ENCODE results near the gene RHPN2.
"Not testable (repeated sequence)": the region's sequence is repeated elsewhere in the genome, so short reads cannot be mapped to it uniquely, and the experiment has no call there.

Gene RHPN2

GRCh38 chr19:33025468-33026238, 39.0 kb downstream of the RHPN2 start:
- DNase-seq: not testable (repeated sequence)

DNA sequence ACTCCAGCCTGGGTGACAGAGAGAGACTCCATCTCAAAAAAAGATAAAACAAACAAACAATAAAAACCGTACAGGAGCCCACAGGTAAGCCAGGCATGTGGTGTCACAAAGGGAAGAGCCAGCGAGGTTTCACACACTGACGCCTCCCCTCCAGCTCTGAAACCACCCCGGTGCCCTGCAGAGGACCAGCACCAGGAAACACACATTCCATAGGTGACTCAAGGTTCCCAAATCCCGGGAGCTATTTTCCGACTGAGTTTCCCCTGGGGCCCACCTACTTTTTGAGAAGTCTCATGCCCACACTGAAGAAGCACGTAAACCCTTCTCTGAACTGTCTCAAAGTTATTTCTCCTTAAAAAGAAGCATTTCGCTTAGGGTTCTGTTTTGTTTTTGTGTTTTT, 40.3 kb downstream of the RHPN2 start:
- DNase-seq: no peak

GRCh38 chr19:33022472-33023116, 42.1 kb downstream of the RHPN2 start:
- DNase-seq: no peak

DNA sequence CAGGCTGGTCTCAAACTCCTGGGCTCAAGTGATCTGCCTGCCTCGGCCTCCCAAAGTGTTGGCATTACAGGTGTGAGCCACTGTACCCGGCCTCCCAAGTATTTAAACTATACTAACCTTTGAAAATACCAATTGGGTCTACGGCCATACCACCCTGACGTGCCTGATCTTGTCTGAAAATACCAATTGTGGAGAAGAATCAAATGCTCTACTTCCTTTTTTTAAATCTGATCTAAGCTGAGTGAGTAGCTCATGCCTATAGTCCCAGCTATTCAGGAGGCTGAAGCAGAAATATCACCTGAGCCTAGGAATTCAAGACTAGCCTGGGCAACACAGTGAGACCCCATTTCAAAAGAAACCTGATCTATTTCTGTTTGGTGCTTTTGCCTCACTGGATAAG, 53.8 kb downstream of the RHPN2 start:
- DNase-seq: not testable (repeated sequence)

DNA sequence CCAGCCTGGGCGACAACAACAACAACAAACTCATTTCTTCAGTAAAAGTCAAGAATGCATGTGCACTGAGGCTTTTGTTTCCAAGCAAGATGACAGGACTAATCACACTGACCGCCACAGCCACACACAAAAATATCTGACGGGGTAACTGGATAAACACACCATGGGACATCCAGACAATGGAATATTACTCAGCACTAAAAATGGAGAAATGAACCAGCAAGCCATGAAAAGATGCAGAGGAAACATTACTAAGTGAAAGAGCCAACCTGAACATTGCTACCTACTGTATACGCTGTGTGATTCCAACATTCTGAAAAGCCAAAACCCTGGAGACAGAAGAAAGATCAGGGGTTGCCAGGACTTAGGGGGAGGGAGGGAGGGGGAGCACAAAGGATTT, 56.0 kb downstream of the RHPN2 start:
- DNase-seq: no peak

DNA sequence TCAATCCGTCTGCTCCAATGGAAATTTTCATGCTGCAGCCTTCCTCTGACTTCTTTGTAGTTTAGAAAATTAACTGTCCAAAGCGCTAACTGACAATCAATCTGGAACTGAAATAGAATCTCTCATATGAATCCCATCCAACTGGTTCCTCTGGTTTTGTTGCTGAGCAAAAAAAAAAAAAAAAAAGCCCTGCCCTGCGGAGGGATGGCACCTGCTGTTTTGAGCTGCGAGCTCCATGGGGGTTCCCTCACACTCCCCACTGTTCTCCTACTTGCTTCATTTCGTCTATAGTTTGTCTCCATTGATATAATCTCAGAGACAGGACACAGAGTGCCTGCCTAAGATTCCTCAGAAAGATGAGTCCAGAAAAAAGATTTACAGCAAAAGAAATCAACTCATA, 59.2 kb downstream of the RHPN2 start:
- no peak for DNase-seq

GRCh38 chr19:33003424-33004024, 61.2 kb downstream of the RHPN2 start:
- not testable (repeated sequence) for DNase-seq

DNA sequence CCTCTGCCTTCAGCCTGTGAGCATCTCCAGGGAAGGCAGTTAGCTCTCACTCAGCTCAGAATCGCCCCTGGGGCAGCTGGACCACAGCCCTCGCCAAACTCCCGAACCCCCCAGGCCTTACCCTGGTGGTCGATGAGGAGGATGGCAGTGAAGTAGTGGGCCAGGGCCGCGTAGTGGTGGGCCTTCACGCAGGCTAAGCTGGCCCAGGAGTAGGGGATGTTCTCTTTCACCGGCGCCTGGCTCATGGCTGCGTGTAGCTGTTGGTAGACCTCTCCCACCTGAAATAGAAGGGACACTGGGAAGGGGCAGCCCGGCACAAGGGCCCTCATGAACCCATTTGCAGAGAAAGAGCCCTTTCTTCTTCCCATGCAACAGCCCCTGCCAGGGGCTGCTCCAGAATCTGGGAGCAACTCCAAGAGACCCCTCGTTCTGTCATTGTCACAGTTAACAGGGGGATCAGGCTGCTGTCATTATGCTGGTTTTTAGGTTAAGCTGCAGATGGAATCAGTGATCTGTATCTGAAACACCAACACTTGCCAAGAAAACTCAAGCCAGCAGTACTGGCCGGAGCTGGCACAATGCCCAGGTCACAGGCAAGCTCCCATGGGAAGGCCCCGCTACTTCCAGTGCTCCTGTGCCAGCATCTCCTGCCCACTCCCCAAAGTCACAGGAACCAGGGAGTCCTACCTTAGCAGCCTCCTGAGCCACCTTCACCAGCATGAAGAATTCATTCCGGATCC, 62.4 kb downstream of the RHPN2 start:
- not testable (repeated sequence) for DNase-seq

GRCh38 chr19:33000910-33001309, 63.8 kb downstream of the RHPN2 start:
- DNase-seq: no peak

DNA sequence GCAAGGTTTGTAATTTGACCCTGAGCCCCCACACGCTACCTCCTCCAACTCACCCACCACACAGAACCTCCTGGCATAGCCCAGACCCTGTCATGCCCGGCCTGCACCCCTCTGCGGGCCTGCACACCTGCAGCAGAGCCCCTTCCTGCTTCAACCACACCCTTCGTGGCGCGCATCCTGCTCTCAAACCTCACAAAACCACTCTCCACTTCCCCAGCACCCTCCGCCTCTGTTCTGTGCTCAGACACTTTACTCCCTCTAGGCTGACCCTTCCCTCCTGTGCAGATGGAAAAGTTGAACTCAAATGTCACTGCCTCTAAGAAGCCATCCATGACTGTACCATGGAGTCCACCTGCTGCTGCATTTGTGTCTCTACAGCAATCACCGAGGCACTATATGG, 64.2 kb downstream of the RHPN2 start:
- DNase-seq: no peak

- DNase-seq: no peak
These were observed 66.0 kb downstream of the RHPN2 start for GRCh38 chr19:32998722-32999121.

GRCh38 chr19:32997716-32998355, 66.9 kb downstream of the RHPN2 start:
- no peak for DNase-seq

DNA sequence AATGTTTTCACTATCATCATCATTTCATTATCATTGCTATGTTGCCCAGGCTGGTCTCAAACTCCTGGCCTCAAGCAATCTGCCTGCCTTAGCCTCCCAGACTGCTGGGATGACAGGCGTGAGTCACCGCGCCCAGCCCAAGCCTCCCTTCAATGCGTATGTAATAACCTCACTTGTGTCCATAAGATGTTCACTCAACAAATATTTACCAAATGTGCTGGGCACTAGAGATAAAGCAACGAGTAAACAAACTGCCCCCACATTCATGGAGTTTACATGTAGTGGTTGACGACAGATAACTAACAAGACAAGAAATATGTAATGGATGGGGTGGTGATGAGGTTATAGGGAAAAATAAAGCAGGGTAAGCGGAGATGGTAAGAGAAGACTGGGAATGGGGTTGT, 67.6 kb downstream of the RHPN2 start:
- DNase-seq: not testable (repeated sequence)

GRCh38 chr19:32995966-32996365, 68.7 kb downstream of the RHPN2 start:
- not testable (repeated sequence) for DNase-seq

DNA sequence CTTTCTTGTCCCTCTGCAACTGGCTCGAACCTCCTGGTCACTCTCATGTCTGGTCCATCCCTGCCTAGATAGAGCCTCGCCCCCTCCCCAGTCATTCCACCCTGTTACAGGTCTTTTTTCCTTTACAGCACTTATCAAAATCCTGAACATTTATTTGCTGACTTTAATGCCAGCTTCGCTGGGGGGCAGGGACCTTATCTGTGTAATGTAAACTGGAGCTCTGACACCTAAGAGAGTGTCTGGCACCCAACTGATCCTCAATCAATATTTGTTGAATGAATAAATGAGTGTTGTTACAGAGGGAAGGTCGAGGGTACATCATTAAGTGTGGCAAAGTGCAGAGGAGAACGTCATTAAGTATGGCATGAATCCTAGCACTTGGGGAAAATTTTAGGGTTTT, 76.0 kb downstream of the RHPN2 start:
- DNase-seq: no peak

DNA sequence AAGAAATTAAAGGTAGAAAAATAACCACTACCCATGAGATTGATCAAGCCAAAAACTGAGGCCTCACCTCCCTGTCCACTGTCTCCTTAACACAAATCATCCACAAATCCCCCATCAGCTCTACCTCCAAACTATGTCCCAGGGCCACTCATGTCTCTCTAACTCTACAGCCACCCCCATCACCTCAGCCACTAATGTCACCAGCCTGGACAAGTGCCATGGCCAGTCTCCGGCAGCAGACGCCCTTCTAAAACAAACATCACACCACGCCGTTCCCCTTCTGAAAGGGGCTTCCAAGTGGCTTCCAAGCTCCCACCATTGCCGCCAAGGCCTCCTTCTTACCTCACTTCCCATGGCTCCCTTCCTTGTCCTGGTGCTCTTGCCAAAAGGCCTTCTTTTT, 76.4 kb downstream of the RHPN2 start:
- not testable (repeated sequence) for DNase-seq

DNA sequence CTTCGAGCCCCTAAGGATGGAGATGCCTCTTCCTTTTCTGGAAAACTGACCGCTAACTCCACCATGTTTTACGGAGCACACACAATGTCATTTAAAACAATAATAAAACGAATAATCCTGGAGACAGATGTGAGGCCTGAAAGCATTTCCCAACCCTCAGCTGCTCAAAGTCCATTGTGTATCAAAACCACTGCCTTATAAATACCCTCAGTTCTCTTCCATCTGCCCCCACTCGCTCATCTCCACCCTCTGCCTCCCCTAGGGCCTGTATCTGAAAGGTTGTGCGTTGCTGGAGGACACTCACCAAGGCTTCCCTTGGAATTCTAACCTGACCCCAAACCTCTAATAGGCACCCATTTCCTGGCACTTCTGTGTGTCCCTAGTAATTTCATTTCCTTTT, 82.2 kb downstream of the RHPN2 start:
- not testable (repeated sequence) for DNase-seq

GRCh38 chr19:32979807-32980206, 84.9 kb downstream of the RHPN2 start:
- DNase-seq: not testable (repeated sequence)

GRCh38 chr19:32977813-32978212, 86.9 kb downstream of the RHPN2 start:
- not testable (repeated sequence) for DNase-seq

DNA sequence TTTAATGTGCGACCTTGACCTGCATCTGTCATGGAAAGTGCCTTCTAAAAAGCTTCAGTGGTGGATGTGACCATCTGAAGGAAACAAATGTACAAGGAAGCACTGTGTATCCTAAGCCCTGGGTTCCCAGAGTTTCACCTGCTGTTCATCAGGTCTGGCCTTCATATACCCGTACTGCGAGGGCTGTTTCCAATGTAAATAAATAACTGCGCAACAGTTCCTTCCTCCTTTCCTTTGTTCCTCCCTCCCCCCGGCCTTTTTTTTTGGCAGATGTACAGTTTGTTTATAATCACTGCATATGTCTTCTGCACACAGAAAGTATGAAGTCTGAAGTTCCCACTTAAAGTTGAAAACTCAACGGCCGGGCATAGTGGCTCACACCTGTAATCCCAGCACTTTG, 87.4 kb downstream of the RHPN2 start:
- DNase-seq: no peak

DNA sequence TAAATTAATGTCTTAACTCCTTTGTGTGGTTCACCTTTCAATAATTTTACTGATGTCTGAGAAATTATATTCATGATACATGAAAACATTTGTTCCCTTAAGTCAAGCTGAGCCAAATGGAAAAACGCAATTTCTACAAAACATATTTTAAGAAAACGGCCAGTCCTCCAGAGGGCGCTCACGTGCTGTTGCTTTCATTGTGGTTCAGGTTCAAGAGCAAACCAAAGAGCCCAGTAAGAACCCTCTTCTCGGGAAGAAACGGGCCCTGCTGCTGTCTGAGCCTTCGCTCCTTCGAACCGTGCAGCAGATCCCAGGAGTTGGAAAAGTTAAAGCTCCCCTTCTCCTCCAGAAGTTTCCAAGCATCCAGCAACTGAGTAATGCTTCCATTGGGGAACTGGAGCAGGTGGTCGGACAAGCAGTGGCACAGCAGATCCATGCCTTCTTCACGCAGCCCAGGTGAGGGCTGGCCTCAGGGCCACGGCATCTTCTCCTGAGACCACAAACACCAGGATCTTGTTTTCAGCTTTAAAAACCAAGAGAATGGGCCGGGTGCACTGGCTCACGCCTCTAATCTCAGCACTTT, 88.4 kb downstream of the RHPN2 start:
- DNase-seq: peak; percentile 65

All from stimulated activated CD4-positive, alpha-beta T cell treated with anti-CD3 and anti-CD28 coated beads, Interleukin-12 subunit alpha, Interleukin-12 subunit beta, amount 100 ng/mL, for 4 hours (primary cell).